Fibroblast of mammary gland (primary cell): ENCODE data around the gene SCAF8.
A peak's percentile ranks its signal among the peaks of the same experiment; 100 is the strongest.

Experiments
- DNase-seq: peaks from one replicate; pipeline ENCODE4 v3.0.0-alpha.2; 2010; ENCODE audit warnings: low read depth
- H3K4me3 ChIP-seq: 2 replicates; pipeline ENCODE4 v1.5.1; 2011; ENCODE audit warnings: low read depth, mild to moderate bottlenecking, low read length, moderate library complexity; ENCODE audit not compliant: control insufficient read depth
- TF ChIP-seq, protein P1 (sequence below): conservative IDR thresholded peaks from 2 replicates; pipeline ENCODE4 v1.5.1; 2011; ENCODE audit warnings: low read depth, low read length, inconsistent platforms; ENCODE audit not compliant: control insufficient read depth, insufficient read depth

Gene SCAF8

DNA sequence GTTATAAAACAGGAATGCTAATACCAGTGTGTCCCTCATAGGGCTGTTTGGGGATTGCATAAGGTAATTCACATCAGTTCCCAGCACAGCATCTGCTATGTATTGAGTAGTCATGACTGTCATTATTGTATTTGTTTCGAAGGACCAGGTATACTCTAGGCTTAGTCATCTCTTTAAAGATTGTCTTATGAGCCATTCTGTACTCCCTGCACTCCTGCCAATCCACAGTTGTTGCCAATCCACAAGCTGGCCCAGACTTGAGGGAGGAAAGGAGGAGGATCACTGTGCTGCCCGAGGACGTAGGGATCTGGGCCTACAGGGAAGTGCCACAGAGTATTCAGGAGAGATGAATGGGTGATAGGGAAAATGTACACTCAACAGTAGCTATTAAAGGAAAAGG lies 148.9 kb downstream of the SCAF8 start:
- DNase-seq, result peak; percentile 65
- TF ChIP-seq, protein P1, sequence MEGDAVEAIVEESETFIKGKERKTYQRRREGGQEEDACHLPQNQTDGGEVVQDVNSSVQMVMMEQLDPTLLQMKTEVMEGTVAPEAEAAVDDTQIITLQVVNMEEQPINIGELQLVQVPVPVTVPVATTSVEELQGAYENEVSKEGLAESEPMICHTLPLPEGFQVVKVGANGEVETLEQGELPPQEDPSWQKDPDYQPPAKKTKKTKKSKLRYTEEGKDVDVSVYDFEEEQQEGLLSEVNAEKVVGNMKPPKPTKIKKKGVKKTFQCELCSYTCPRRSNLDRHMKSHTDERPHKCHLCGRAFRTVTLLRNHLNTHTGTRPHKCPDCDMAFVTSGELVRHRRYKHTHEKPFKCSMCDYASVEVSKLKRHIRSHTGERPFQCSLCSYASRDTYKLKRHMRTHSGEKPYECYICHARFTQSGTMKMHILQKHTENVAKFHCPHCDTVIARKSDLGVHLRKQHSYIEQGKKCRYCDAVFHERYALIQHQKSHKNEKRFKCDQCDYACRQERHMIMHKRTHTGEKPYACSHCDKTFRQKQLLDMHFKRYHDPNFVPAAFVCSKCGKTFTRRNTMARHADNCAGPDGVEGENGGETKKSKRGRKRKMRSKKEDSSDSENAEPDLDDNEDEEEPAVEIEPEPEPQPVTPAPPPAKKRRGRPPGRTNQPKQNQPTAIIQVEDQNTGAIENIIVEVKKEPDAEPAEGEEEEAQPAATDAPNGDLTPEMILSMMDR, result no peak
- H3K4me3 ChIP-seq, result no peak overlapping the region
